Loucy (cell line): ENCODE results near the gene DPH6.

ENCODE experiments used
- CTCF ChIP-seq: fragments of 200-600 bp; sonication (generic); conservative IDR thresholded peaks from 2 replicates; pipeline ENCODE4 v1.5.1; 2014; ENCODE audit warnings: mild to moderate bottlenecking, antibody characterized with exemption, low read length
- EZH2phosphoT487 ChIP-seq: fragments of 200-600 bp; IDR thresholded peaks from 2 replicates; pipeline ENCODE4 v1.6.1; 2018; ENCODE audit warnings: antibody characterized with exemption, mild to moderate bottlenecking, moderate library complexity, borderline replicate concordance

- TF ChIP-seq CTCF (no peak), EZH2phosphoT487 (no peak)
Measured at GRCh38 chr15:35505141-35505540, 40.8 kb downstream of the DPH6 start.
